Measurements from ENCODE around the gene DUSP22.

GRCh38 chr6:280775-281468, 11.4 kb upstream of the DUSP22 start:
- no peak for TF ChIP-seq CTCF (IDR thresholded peaks at IDR 0.05)
- TF ChIP-seq POLR2A (IDR thresholded peaks at IDR 0.05), result no peak

Measured in Peyer's patch (tissue), 4 donors.